B cell (primary cell): ENCODE results near the gene AGRN. TPM values are rescaled to one million over a fixed set of nuclear protein-coding genes. Genes with fewer than 3 reads are reported as not detected.

Experiments
- ATAC-seq: fragments of 200-7000 bp; cut with Tn5 transposase; one replicate; pipeline ENCODE4 v1.10.0; 2021; ENCODE audit warnings: low read depth, mild to moderate bottlenecking, moderate number of reproducible peaks, moderate library complexity
- CTCF ChIA-PET: fragments of 350-600 bp; sonication (Branson Sonifier 250); formaldehyde crosslinking; loops from one replicate; lab custom pipeline; 2021; ENCODE audit warnings: antibody characterized with exemption, inconsistent platforms; lab: Charles Lee
- POLR2A ChIA-PET: fragments of 350-600 bp; sonication (Branson Sonifier 250); formaldehyde crosslinking; loops from one replicate; lab custom pipeline; 2021; ENCODE audit warnings: antibody characterized with exemption; lab: Charles Lee
- DNase-seq: peaks from one replicate; pipeline ENCODE4 v3.0.0; 2013
- H2AFZ ChIP-seq: 2 replicates; pipeline ENCODE4 v1.6.1; 2012; ENCODE audit warnings: mild to moderate bottlenecking, low read depth, low read length; ENCODE audit not compliant: insufficient read depth, poor library complexity, severe bottlenecking
- H3K27ac ChIP-seq, 2 donors: 1 replicate in 1 of 2; 2 replicates in 1 of 2; pipeline ENCODE4 v1.5.1; 2012 to 2013; ENCODE audit warnings: low read length in 2 of 2, mild to moderate bottlenecking in 2 of 2, moderate library complexity in 1 of 2
- H3K27me3 ChIP-seq, 4 experiments: fragments of 200-600 bp in 1 of 4; sonication (generic) in 1 of 4; replicated peaks in 1 of 4; 1 replicate in 2 of 4; 2 replicates in 2 of 4; pipeline versions ENCODE4 v1.6.1 to v1.7.0; 2013 to 2016; ENCODE audit warnings: low read length in 3 of 4, mild to moderate bottlenecking in 2 of 4, mixed read lengths in 1 of 4, moderate library complexity in 1 of 4; ENCODE audit not compliant: insufficient read depth in 4 of 4, control insufficient read depth in 3 of 4; ENCODE audit errors: control extremely low read depth in 1 of 4
- H3K36me3 ChIP-seq, 2 experiments: replicated peaks in 1 of 2; 1 replicate in 1 of 2; 2 replicates in 1 of 2; pipeline versions ENCODE4 v1.6.1 to v1.7.1; 2013; ENCODE audit warnings: low read length in 1 of 2; ENCODE audit not compliant: insufficient read depth in 2 of 2, control insufficient read depth in 1 of 2; ENCODE audit errors: control extremely low read depth in 1 of 2, extremely low read depth in 1 of 2
- H3K4me1 ChIP-seq, 2 donors: fragments of 200-600 bp in 1 of 2; sonication (generic) in 1 of 2; 1 replicate in 1 of 2; 2 replicates in 1 of 2; pipeline versions ENCODE4 v1.5.1 to v1.6.1; 2013 to 2017; ENCODE audit warnings: low read length in 2 of 2; ENCODE audit not compliant: control insufficient read depth in 2 of 2, insufficient read depth in 2 of 2
- H3K4me2 ChIP-seq: replicated peaks from 2 replicates; pipeline ENCODE3; 2012; ENCODE audit warnings: mild to moderate bottlenecking, low read depth, low read length; ENCODE audit not compliant: poor library complexity, severe bottlenecking
- H3K4me3 ChIP-seq, 5 experiments: fragments of 200-600 bp in 1 of 5; sonication (generic) in 1 of 5; 1 replicate in 3 of 5; 2 replicates in 2 of 5; pipeline versions ENCODE4 v1.5.1 to v1.7.0; 2011 to 2016; ENCODE audit warnings: low read length in 4 of 5, mild to moderate bottlenecking in 4 of 5, low read depth in 2 of 5, control low read depth in 1 of 5, moderate library complexity in 1 of 5; ENCODE audit not compliant: insufficient read depth in 1 of 5; ENCODE audit errors: control extremely low read depth in 1 of 5, extremely low read depth in 1 of 5
- H3K79me2 ChIP-seq: fragments of 200-600 bp; sonication (generic); one replicate; pipeline ENCODE4 v1.6.0; 2016; ENCODE audit warnings: low read length; ENCODE audit not compliant: control insufficient read depth, insufficient read depth
- H3K9ac ChIP-seq: fragments of 200-600 bp; sonication (generic); 2 replicates; pipeline ENCODE4 v1.6.1; 2017; ENCODE audit warnings: mild to moderate bottlenecking, low read length, moderate library complexity
- H3K9me3 ChIP-seq, 3 donors: one replicate each; pipeline versions ENCODE4 v1.6.1 to v1.7.1; 2013; ENCODE audit warnings: low read length in 2 of 3; ENCODE audit not compliant: control insufficient read depth in 2 of 3, insufficient read depth in 1 of 3; ENCODE audit errors: control extremely low read depth in 1 of 3
- H4K20me1 ChIP-seq: 2 replicates; pipeline ENCODE4 v1.6.0; 2012; ENCODE audit warnings: mild to moderate bottlenecking, low read length; ENCODE audit not compliant: insufficient read depth, control insufficient read depth, poor library complexity, severe bottlenecking
- H3K27ac Mint-ChIP-seq: one replicate; pipeline ENCODE4 v1.8.0; 2021; ENCODE audit warnings: mixed read lengths
- H3K27me3 Mint-ChIP-seq: one replicate; pipeline ENCODE4 v1.8.0; 2021; ENCODE audit warnings: mixed read lengths
- H3K4me1 Mint-ChIP-seq: one replicate; pipeline ENCODE4 v1.8.0; 2021; ENCODE audit warnings: mixed read lengths
- H3K4me3 Mint-ChIP-seq: one replicate; pipeline ENCODE4 v1.8.0; 2021; ENCODE audit warnings: mixed read lengths
- H3K9me3 Mint-ChIP-seq: one replicate; pipeline ENCODE4 v1.8.0; 2022; ENCODE audit warnings: mixed read lengths; ENCODE audit not compliant: insufficient read depth
- CTCF ChIP-seq: fragments of 200-600 bp; IDR thresholded peaks from one replicate; pipeline ENCODE4 v1.8.0; 2022; ENCODE audit warnings: antibody characterized with exemption, mild to moderate bottlenecking
- EZH2 ChIP-seq: IDR thresholded peaks from 2 replicates; pipeline ENCODE4 v1.6.1; 2012; ENCODE audit warnings: borderline replicate concordance, low read depth, mild to moderate bottlenecking, moderate library complexity, low read length; ENCODE audit not compliant: insufficient read depth, poor library complexity, severe bottlenecking
- WGBS: methylation state at CpG from one replicate; pipeline ENCODE4 v1.1.5; 2013; ENCODE audit warnings: missing lambda C conversion rate; ENCODE audit not compliant: insufficient coverage; 5-methylcytosine and 5-hydroxymethylcytosine counted together
- intact Hi-C: fragments of 100-400 bp; cut with micrococcal nuclease; formaldehyde crosslinking; loops from one replicate; pipeline ENCODE4 v1.10.0; 2022
- polyA plus RNA-seq: library from polyadenylated mRNA; depleted of rRNA; stranded (reverse); fragments of >200 nt; gene quantifications from 2 replicates; pipeline ENCODE4 v1.2.3, GENCODE V29; 2012
- total RNA-seq, 2 donors: library from RNA; stranded (reverse); fragments of 120-200 nt in 1 of 2; gene quantifications; 1 replicate in 1 of 2; 2 replicates in 1 of 2; pipeline versions ENCODE4 v1.2.3 to v1.2.4, GENCODE V29; 2013 to 2022

The AGRN gene
- total and polyA plus RNA-seq, 2 donors (not counting 1 experiment from before 2014, with no cell fraction given) = 7.3 to 31.3 TPM

GRCh38 chr1:1032424-1032823 is 12.5 kb downstream of the AGRN start:
- H2AFZ ChIP-seq = peak overlapping the region; percentile 43
- DNase-seq = no peak
- 24% methylated on average over 16 of the region's 16 CpGs for WGBS
- peak overlapping the region; percentile 78 for H3K4me3 Mint-ChIP-seq
- H3K4me3 ChIP-seq = peak overlapping the region in 4 of 5 experiments; percentile 20 to 50 (median 38)
- peak overlapping the region; percentile 50 for H3K27ac Mint-ChIP-seq
- no peaks in the 10 kb centered on the region for H3K9me3 Mint-ChIP-seq
- H3K27ac ChIP-seq = no peak overlapping the region
- ChIA-PET CTCF (interaction anchor here (0.6 to 5.0 kb wide), 27 partner anchors 11 to 748 kb away, joined by 3 to 28 read pairs (median 5); partner anchors contain the start of genes ISG15 and PERM1), POLR2A (interaction anchor here (0.6 to 2.3 kb wide), 5 partner anchors 19 to 343 kb away, joined by 3 to 27 read pairs (median 4); partner anchors contain the start of genes AURKAIP1, ISG15 and UBE2J2)
- H3K9ac ChIP-seq = peak overlapping the region; percentile 46
- peak overlapping the region; percentile 88 for H3K4me2 ChIP-seq
- no peak for TF ChIP-seq CTCF
- no peak for TF ChIP-seq EZH2
- ATAC-seq = no peak
- H4K20me1 ChIP-seq = no peaks in the 10 kb centered on the region
- H3K9me3 ChIP-seq = no peaks in the 10 kb centered on the region
- peaks cover 0 to 2% of the 10 kb centered on the region in 2 experiments for H3K36me3 ChIP-seq
- peaks cover 19% of the 10 kb centered on the region for H3K4me1 Mint-ChIP-seq
- H3K27me3 Mint-ChIP-seq = peaks cover 7% of the 10 kb centered on the region
- intact Hi-C loops = loop anchor here (2.0 to 10.0 kb wide), 5 partner anchors 84 to 275 kb away; partner anchors contain the start of genes ACAP3, B3GALT6, C1orf159 and PUSL1
- peaks cover 0 to 29% (median 5%) of the 10 kb centered on the region in 4 experiments for H3K27me3 ChIP-seq
- H3K79me2 ChIP-seq = no peaks in the 10 kb centered on the region
- H3K4me1 ChIP-seq = peaks cover 28 to 29% of the 10 kb centered on the region in 2 donors

DNA sequence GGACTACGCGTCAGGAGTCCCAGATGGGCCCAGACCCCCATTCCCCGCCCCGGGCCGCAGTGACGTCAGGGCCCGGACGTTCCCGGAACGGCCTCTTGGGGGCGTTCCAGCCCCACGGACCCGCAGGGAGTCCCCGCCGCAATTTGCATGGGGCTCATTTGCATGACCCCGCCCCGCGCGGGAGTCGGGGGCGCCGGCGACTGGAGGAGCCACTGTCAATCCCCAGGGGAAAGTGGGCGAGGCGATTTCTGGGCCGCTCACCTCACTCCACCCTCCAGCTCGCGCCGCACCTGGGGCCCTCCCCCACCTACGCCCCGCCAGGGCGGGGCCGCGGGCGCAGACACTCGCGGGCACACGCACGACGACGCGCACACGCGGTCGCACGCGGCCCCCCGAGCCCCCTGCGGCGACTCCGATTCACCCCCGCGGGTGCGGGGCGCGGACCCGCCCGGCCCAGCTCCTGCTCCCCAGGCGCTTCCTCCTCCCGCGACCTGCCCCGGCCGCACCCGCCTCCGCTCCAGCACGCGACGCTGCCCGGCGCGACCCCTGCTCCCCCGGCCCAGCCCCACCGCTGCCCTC is 13.2 kb downstream of the AGRN start:
- H3K27me3 Mint-ChIP-seq = peaks cover 11% of the 10 kb centered on the region
- DNase-seq = peak; percentile 98
- Histone ChIP-seq H3K27me3 (peaks cover 0 to 32% (median 5%) of the 10 kb centered on the region in 4 experiments), H3K36me3 (peaks cover 0 to 2% of the 10 kb centered on the region in 2 experiments), H3K4me2 (peak overlapping the region; percentile 88), H4K20me1 (no peaks in the 10 kb centered on the region), H3K9ac (peak overlapping the region; percentile 46), H3K9me3 (no peaks in the 10 kb centered on the region), H3K27ac (no peak overlapping the region), H2AFZ (peak overlapping the region; percentile 43), H3K4me3 (peak overlapping the region in 4 of 5 experiments; percentile 20 to 50 (median 38)), H3K79me2 (no peaks in the 10 kb centered on the region), H3K4me1 (peaks cover 29 to 30% of the 10 kb centered on the region in 2 donors)
- ChIA-PET CTCF (interaction anchor here (0.8 to 5.0 kb wide), 23 partner anchors 11 to 339 kb away, joined by 3 to 28 read pairs (median 6); partner anchors contain the start of gene ISG15), POLR2A (interaction anchor here (0.6 to 2.3 kb wide), 4 partner anchors 20 to 83 kb away, joined by 3 to 27 read pairs (median 4); partner anchors contain the start of gene ISG15)
- H3K9me3 Mint-ChIP-seq = no peaks in the 10 kb centered on the region
- peak overlapping the region; percentile 78 for H3K4me3 Mint-ChIP-seq
- peak overlapping the region; percentile 56 for H3K27ac Mint-ChIP-seq
- WGBS = 1% methylated on average over 73 of the region's 73 CpGs
- TF ChIP-seq CTCF (peak; percentile 89), EZH2 (no peak)
- H3K4me1 Mint-ChIP-seq = peaks cover 24% of the 10 kb centered on the region
- ATAC-seq = peak; percentile 93
- intact Hi-C loops = loop anchor here (1.0 to 10.0 kb wide), 9 partner anchors 14 to 339 kb away; partner anchors contain the start of genes ACAP3, B3GALT6, C1orf159 and PUSL1
